Measurements from ENCODE around the gene POC1A.

The POC1A gene

DNA sequence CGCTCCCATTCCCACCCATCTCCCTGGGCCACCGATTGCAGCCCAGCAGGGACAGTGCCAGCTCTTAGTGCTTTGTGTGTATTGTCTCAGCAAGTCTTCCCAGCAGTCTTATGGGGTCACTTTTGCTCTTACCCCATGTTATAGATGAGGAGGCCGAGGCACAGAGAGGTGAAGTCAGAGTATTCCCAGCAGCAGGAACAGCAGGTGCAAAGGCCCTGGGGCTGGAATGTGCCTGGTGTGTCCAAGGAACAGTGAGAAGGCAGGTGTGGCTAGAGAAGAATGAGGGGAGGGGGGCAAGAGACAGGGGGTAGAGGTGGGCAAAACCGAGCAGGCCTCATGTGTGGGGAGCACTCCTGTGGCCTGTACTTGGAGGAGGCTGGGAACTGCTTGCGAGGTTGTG, 85.1 kb downstream of the POC1A start:
- TF ChIP-seq EZH2phosphoT487 (IDR thresholded peaks at IDR 0.05; ENCODE audit: borderline replicate concordance, low read length) = no peak
- no peak for TF ChIP-seq CTCF (IDR thresholded peaks at IDR 0.05; ENCODE audit: low read depth, low read length, poor library complexity, severe bottlenecking)
- Histone ChIP-seq H4K20me1 (ENCODE audit: control insufficient read depth, insufficient read depth, low read depth, low read length) (no peaks in the 10 kb centered on the region), H3F3A (ENCODE audit: control insufficient read depth, insufficient read depth) (no peaks in the 10 kb centered on the region)

GRCh38 chr3:52068730-52069129, 85.5 kb downstream of the POC1A start:
- Histone ChIP-seq H3K36me3 (ENCODE audit: control insufficient read depth, low read length) (no peaks in the 10 kb centered on the region), H3K27me3 (ENCODE audit: control insufficient read depth, low read length) (no peaks in the 10 kb centered on the region), H3K9me2 (replicated peaks; ENCODE audit: control insufficient read depth, low read length) (no peaks in the 10 kb centered on the region), H3K4me1 (ENCODE audit: control insufficient read depth, low read length) (no peaks in the 10 kb centered on the region), H3K27ac (ENCODE audit: low read depth, low read length) (no peak overlapping the region), H3K9me3 (ENCODE audit: control insufficient read depth, insufficient read depth, low read length) (no peaks in the 10 kb centered on the region), H3K4me2 (ENCODE audit: low read length) (no peak overlapping the region), H3K79me2 (ENCODE audit: control insufficient read depth, low read length) (no peaks in the 10 kb centered on the region), H3F3A (ENCODE audit: control insufficient read depth, insufficient read depth) (no peaks in the 10 kb centered on the region), H4K20me1 (ENCODE audit: control insufficient read depth, insufficient read depth, low read depth, low read length) (no peaks in the 10 kb centered on the region), H3K4me3 (ENCODE audit: low read length) (no peak overlapping the region)
- TF ChIP-seq CTCF (IDR thresholded peaks at IDR 0.05; ENCODE audit: low read depth, low read length, poor library complexity, severe bottlenecking) = no peak
- no peak for TF ChIP-seq EZH2phosphoT487 (IDR thresholded peaks at IDR 0.05; ENCODE audit: borderline replicate concordance, low read length)

More for the DNA sequence above, 85.1 kb downstream of the POC1A start:
- no peak overlapping the region for H3K4me3 ChIP-seq (ENCODE audit: low read length)
- no peaks in the 10 kb centered on the region; the same call in 1 of the 2 replicates for H3K36me3 ChIP-seq (ENCODE audit: control insufficient read depth, low read length)
- H3K9me2 ChIP-seq (replicated peaks; ENCODE audit: control insufficient read depth, low read length) = no peaks in the 10 kb centered on the region
- no peaks in the 10 kb centered on the region for H3K4me1 ChIP-seq (ENCODE audit: control insufficient read depth, low read length)
- no peaks in the 10 kb centered on the region for H3K9me3 ChIP-seq (ENCODE audit: control insufficient read depth, insufficient read depth, low read length)
- no peak overlapping the region for H3K4me2 ChIP-seq (ENCODE audit: low read length)
- no peaks in the 10 kb centered on the region for H3K27me3 ChIP-seq (ENCODE audit: control insufficient read depth, low read length)
- no peaks in the 10 kb centered on the region for H3K79me2 ChIP-seq (ENCODE audit: control insufficient read depth, low read length)
- no peak overlapping the region for H3K27ac ChIP-seq (ENCODE audit: low read depth, low read length)

- H3K27ac ChIP-seq (ENCODE audit: low read depth, low read length) = no peak overlapping the region
Observed at GRCh38 chr3:52068055-52068571, 86.1 kb downstream of the POC1A start.

More at GRCh38 chr3:52068055-52068571, 86.1 kb downstream of the POC1A start:
- H3F3A ChIP-seq (ENCODE audit: control insufficient read depth, insufficient read depth) = no peaks in the 10 kb centered on the region
- TF ChIP-seq EZH2phosphoT487 (IDR thresholded peaks at IDR 0.05; ENCODE audit: borderline replicate concordance, low read length) = no peak
- no peak for TF ChIP-seq CTCF (IDR thresholded peaks at IDR 0.05; ENCODE audit: low read depth, low read length, poor library complexity, severe bottlenecking)
- H3K4me1 ChIP-seq (ENCODE audit: control insufficient read depth, low read length) = no peaks in the 10 kb centered on the region
- H3K79me2 ChIP-seq (ENCODE audit: control insufficient read depth, low read length) = no peaks in the 10 kb centered on the region
- H3K4me3 ChIP-seq (ENCODE audit: low read length) = no peak overlapping the region
- H3K9me3 ChIP-seq (ENCODE audit: control insufficient read depth, insufficient read depth, low read length) = no peaks in the 10 kb centered on the region
- no peaks in the 10 kb centered on the region for H3K36me3 ChIP-seq (ENCODE audit: control insufficient read depth, low read length)
- no peaks in the 10 kb centered on the region for H3K27me3 ChIP-seq (ENCODE audit: control insufficient read depth, low read length)
- H4K20me1 ChIP-seq (ENCODE audit: control insufficient read depth, insufficient read depth, low read depth, low read length) = no peaks in the 10 kb centered on the region
- H3K4me2 ChIP-seq (ENCODE audit: low read length) = no peak overlapping the region
- H3K9me2 ChIP-seq (replicated peaks; ENCODE audit: control insufficient read depth, low read length) = no peaks in the 10 kb centered on the region
